Parathyroid adenoma (tissue), 2 donors: Measurements from ENCODE around the gene PLA2G10.
"Not testable (repeated sequence)": the region's sequence is repeated elsewhere in the genome, so short reads cannot be mapped to it uniquely, and the experiment has no call there.

Experiments used
- H2AFZ ChIP-seq: fragments of 300-600 bp; sonication (generic); one replicate; pipeline ENCODE4 v1.7.0; 2017; ENCODE audit warnings: antibody characterized with exemption, mild to moderate bottlenecking
- H3K27ac ChIP-seq: fragments of 300-600 bp; sonication (generic); one replicate; pipeline ENCODE4 v1.7.0; 2017
- H3K27me3 ChIP-seq: fragments of 300-600 bp; sonication (generic); one replicate; pipeline ENCODE4 v1.7.0; 2017; ENCODE audit warnings: low read length; ENCODE audit not compliant: control insufficient read depth, insufficient read depth
- H3K36me3 ChIP-seq: fragments of 300-600 bp; sonication (generic); one replicate; pipeline ENCODE4 v1.7.0; 2017; ENCODE audit warnings: low read length; ENCODE audit not compliant: control insufficient read depth, insufficient read depth
- H3K4me1 ChIP-seq: fragments of 300-600 bp; sonication (generic); one replicate; pipeline ENCODE4 v1.7.0; 2017; ENCODE audit warnings: control low read depth
- H3K4me2 ChIP-seq: fragments of 300-600 bp; sonication (generic); one replicate; pipeline ENCODE4 v1.7.0; 2017; ENCODE audit warnings: low read length
- H3K4me3 ChIP-seq: fragments of 300-600 bp; sonication (generic); one replicate; pipeline ENCODE4 v1.7.0; 2017; ENCODE audit warnings: low read depth, low read length
- H3K79me2 ChIP-seq: fragments of 300-600 bp; sonication (generic); one replicate; pipeline ENCODE4 v1.7.0; 2017; ENCODE audit warnings: control low read depth
- H3K9ac ChIP-seq: fragments of 300-600 bp; sonication (generic); one replicate; pipeline ENCODE4 v1.7.0; 2017; ENCODE audit warnings: mild to moderate bottlenecking
- H3K9me3 ChIP-seq: fragments of 300-600 bp; sonication (generic); one replicate; pipeline ENCODE4 v1.7.0; 2017; ENCODE audit warnings: low read length; ENCODE audit not compliant: control insufficient read depth
- CTCF ChIP-seq: fragments of 300-600 bp; sonication (generic); IDR thresholded peaks from one replicate; pipeline ENCODE4 v1.7.0; 2017; ENCODE audit warnings: antibody characterized with exemption, mild to moderate bottlenecking
- donor health status: primary hyperparathyroidism.

Gene PLA2G10

GRCh38 chr16:14682121-14682520, 12.0 kb downstream of the PLA2G10 start:
- TF ChIP-seq CTCF: no peak
- Histone ChIP-seq H3K27ac (no peak overlapping the region), H3K9ac (no peak overlapping the region), H3K4me2 (no peak overlapping the region), H3K4me3 (no peak overlapping the region), H3K9me3 (no peaks in the 10 kb centered on the region), H2AFZ (no peak overlapping the region), H3K4me1 (no peaks in the 10 kb centered on the region), H3K79me2 (no peaks in the 10 kb centered on the region), H3K27me3 (no peaks in the 10 kb centered on the region), H3K36me3 (no peaks in the 10 kb centered on the region)

- no peak overlapping the region for H3K4me3 ChIP-seq
- H3K79me2 ChIP-seq: no peaks in the 10 kb centered on the region
- H2AFZ ChIP-seq: no peak overlapping the region
- H3K27ac ChIP-seq: no peak overlapping the region
- H3K4me1 ChIP-seq: no peaks in the 10 kb centered on the region
- H3K27me3 ChIP-seq: no peaks in the 10 kb centered on the region
- H3K9me3 ChIP-seq: no peaks in the 10 kb centered on the region
- no peaks in the 10 kb centered on the region for H3K36me3 ChIP-seq
- no peak overlapping the region for H3K4me2 ChIP-seq
- H3K9ac ChIP-seq: no peak overlapping the region
- TF ChIP-seq CTCF: no peak
Observed at GRCh38 chr16:14681115-14681514, 13.0 kb downstream of the PLA2G10 start.

- H3K9ac ChIP-seq: not testable (repeated sequence)
Observed at GRCh38 chr16:14680396-14680795, 13.7 kb downstream of the PLA2G10 start.

GRCh38 chr16:14678748-14679497, 15.2 kb downstream of the PLA2G10 start:
- Histone ChIP-seq H3K9ac (no peak overlapping the region), H3K27me3 (no peaks in the 10 kb centered on the region), H3K4me2 (no peak overlapping the region), H3K36me3 (no peaks in the 10 kb centered on the region), H3K4me3 (no peak overlapping the region), H3K4me1 (no peaks in the 10 kb centered on the region), H3K9me3 (no peaks in the 10 kb centered on the region), H3K79me2 (no peaks in the 10 kb centered on the region), H3K27ac (no peak overlapping the region), H2AFZ (no peak overlapping the region)
- TF ChIP-seq CTCF: no peak

More at GRCh38 chr16:14680396-14680795, 13.7 kb downstream of the PLA2G10 start:
- not testable (repeated sequence) for H3K4me2 ChIP-seq, H3K4me3 ChIP-seq, H3K79me2 ChIP-seq, H3K36me3 ChIP-seq, H2AFZ ChIP-seq, H3K9me3 ChIP-seq, H3K4me1 ChIP-seq, H3K27me3 ChIP-seq, H3K27ac ChIP-seq

GRCh38 chr16:14677627-14678026, 16.5 kb downstream of the PLA2G10 start:
- TF ChIP-seq CTCF: no peak
- H2AFZ ChIP-seq: no peak overlapping the region
- H3K36me3 ChIP-seq: no peaks in the 10 kb centered on the region
- no peaks in the 10 kb centered on the region for H3K9me3 ChIP-seq
- H3K9ac ChIP-seq: no peak overlapping the region
- H3K4me3 ChIP-seq: no peak overlapping the region
- no peaks in the 10 kb centered on the region for H3K4me1 ChIP-seq
- no peaks in the 10 kb centered on the region for H3K27me3 ChIP-seq
- no peak overlapping the region for H3K27ac ChIP-seq
- no peaks in the 10 kb centered on the region for H3K79me2 ChIP-seq
- H3K4me2 ChIP-seq: no peak overlapping the region
